SU-DHL-6 (cell line): Measurements from ENCODE around the gene ANO7.

ENCODE experiments used
- H2AFZ ChIP-seq: fragments of 200-600 bp; sonication (generic); 2 replicates; pipeline ENCODE4 v1.6.1; 2014; ENCODE audit warnings: low read depth, mild to moderate bottlenecking, moderate library complexity, mixed read lengths, antibody characterized with exemption, low read length; ENCODE audit not compliant: severe bottlenecking
- H3F3A ChIP-seq: fragments of 200-600 bp; shearing (Covaris generic); 2 replicates; pipeline ENCODE4 v1.6.0; 2016; ENCODE audit warnings: antibody characterized with exemption, mild to moderate bottlenecking; ENCODE audit not compliant: insufficient read depth
- H3K27ac ChIP-seq: fragments of 200-600 bp; sonication (generic); 2 replicates; pipeline ENCODE4 v1.5.1; 2016; ENCODE audit warnings: low read depth, mild to moderate bottlenecking, low read length, moderate library complexity, mixed read lengths
- H3K27me3 ChIP-seq: fragments of 200-600 bp; sonication (generic), shearing (Covaris generic); 2 replicates; pipeline ENCODE4 v1.6.0; 2014; ENCODE audit warnings: mild to moderate bottlenecking, low read length
- H3K36me3 ChIP-seq: fragments of 200-600 bp; sonication (generic); 2 replicates; pipeline ENCODE4 v1.6.1; 2014; ENCODE audit warnings: mild to moderate bottlenecking, low read length, mixed read lengths
- H3K4me2 ChIP-seq: fragments of 300-600, 200-600 bp; shearing (Covaris generic), sonication (generic); 2 replicates; pipeline ENCODE4 v1.6.0; 2014; ENCODE audit warnings: low read length, low read depth, mild to moderate bottlenecking; ENCODE audit not compliant: poor library complexity, severe bottlenecking
- H3K4me3 ChIP-seq: fragments of 200-600 bp; sonication (generic); 2 replicates; pipeline ENCODE4 v1.5.1; 2014; ENCODE audit warnings: antibody characterized with exemption, low read length, mild to moderate bottlenecking, mixed read lengths; ENCODE audit not compliant: insufficient read depth, poor library complexity, severe bottlenecking
- H3K79me2 ChIP-seq: fragments of 200-600 bp; sonication (generic); 2 replicates; pipeline ENCODE4 v1.6.1; 2014; ENCODE audit warnings: mild to moderate bottlenecking, low read length, moderate library complexity; ENCODE audit not compliant: insufficient read depth
- H3K9ac ChIP-seq: fragments of 200-600 bp; sonication (generic); 2 replicates; pipeline ENCODE4 v1.7.0; 2014; ENCODE audit warnings: mild to moderate bottlenecking, low read length
- H3K9me2 ChIP-seq: fragments of 200-600 bp; sonication (generic); replicated peaks from 2 replicates; pipeline ENCODE4 v1.6.1; 2014; ENCODE audit warnings: low read length; ENCODE audit not compliant: insufficient read depth
- H3K9me3 ChIP-seq: fragments of 200-600 bp; sonication (generic); 2 replicates; pipeline ENCODE4 v1.6.1; 2014; ENCODE audit warnings: low read length, mixed read lengths; ENCODE audit not compliant: insufficient read depth
- H4K20me1 ChIP-seq: fragments of 200-600 bp; sonication (generic); 2 replicates; pipeline ENCODE4 v1.6.1; 2014; ENCODE audit warnings: low read depth, mild to moderate bottlenecking, antibody characterized with exemption, low read length, moderate library complexity, mixed read lengths
- CTCF ChIP-seq: fragments of 200-600 bp; sonication (generic); IDR thresholded peaks from one replicate; pipeline ENCODE4 v1.5.1; 2017; ENCODE audit warnings: antibody characterized with exemption, mild to moderate bottlenecking, low read length, moderate library complexity; ENCODE audit not compliant: insufficient read depth, poor library complexity, severe bottlenecking
- EZH2phosphoT487 ChIP-seq: fragments of 200-600 bp; sonication (generic), shearing (Covaris generic); conservative IDR thresholded peaks from 2 replicates; pipeline ENCODE4 v1.6.1; 2018; ENCODE audit warnings: mild to moderate bottlenecking, antibody characterized with exemption, low read length, moderate library complexity, mixed read lengths

The ANO7 gene

GRCh38 chr2:241178961-241179360, 9.5 kb upstream of the ANO7 start:
- H4K20me1 ChIP-seq = no peaks in the 10 kb centered on the region
- TF ChIP-seq CTCF (no peak), EZH2phosphoT487 (no peak)
- no peak overlapping the region for H2AFZ ChIP-seq
- H3K79me2 ChIP-seq = no peaks in the 10 kb centered on the region
- no peak overlapping the region for H3K27ac ChIP-seq
- H3K4me2 ChIP-seq = no peak overlapping the region
- no peaks in the 10 kb centered on the region for H3K9me3 ChIP-seq
- no peak overlapping the region for H3K4me3 ChIP-seq
- no peak overlapping the region for H3K9ac ChIP-seq
- no peaks in the 10 kb centered on the region for H3K9me2 ChIP-seq
- no peaks in the 10 kb centered on the region for H3F3A ChIP-seq
- H3K36me3 ChIP-seq = no peaks in the 10 kb centered on the region
- H3K27me3 ChIP-seq = no peaks in the 10 kb centered on the region

GRCh38 chr2:241179899-241180298, 8.6 kb upstream of the ANO7 start:
- no peak overlapping the region for H3K4me3 ChIP-seq

GRCh38 chr2:241180495-241180894, 8.0 kb upstream of the ANO7 start:
- no peaks in the 10 kb centered on the region for H4K20me1 ChIP-seq
- H3K27me3 ChIP-seq = no peaks in the 10 kb centered on the region
- H3K36me3 ChIP-seq = no peaks in the 10 kb centered on the region
- no peak overlapping the region for H3K4me3 ChIP-seq
- H3K4me2 ChIP-seq = no peak overlapping the region
- no peaks in the 10 kb centered on the region for H3K9me2 ChIP-seq
- no peak overlapping the region for H3K27ac ChIP-seq
- no peak for TF ChIP-seq EZH2phosphoT487
- no peak for TF ChIP-seq CTCF
- H3K9ac ChIP-seq = no peak overlapping the region
- no peaks in the 10 kb centered on the region for H3F3A ChIP-seq
- no peaks in the 10 kb centered on the region for H3K79me2 ChIP-seq
- H2AFZ ChIP-seq = no peak overlapping the region
- H3K9me3 ChIP-seq = no peaks in the 10 kb centered on the region

More at GRCh38 chr2:241179899-241180298, 8.6 kb upstream of the ANO7 start:
- Histone ChIP-seq H3K9me3 (no peaks in the 10 kb centered on the region), H3K9me2 (no peaks in the 10 kb centered on the region), H3K27me3 (no peaks in the 10 kb centered on the region), H3K9ac (no peak overlapping the region), H4K20me1 (no peaks in the 10 kb centered on the region), H3K36me3 (no peaks in the 10 kb centered on the region), H3K4me2 (no peak overlapping the region), H3F3A (no peaks in the 10 kb centered on the region), H2AFZ (no peak overlapping the region), H3K27ac (no peak overlapping the region), H3K79me2 (no peaks in the 10 kb centered on the region)
- TF ChIP-seq EZH2phosphoT487 (no peak), CTCF (no peak)
